ENCODE measurements around the gene OLA1. TPM values are rescaled to one million over a fixed set of nuclear protein-coding genes. Genes with fewer than 3 reads are reported as not detected.

The OLA1 gene
- total RNA-seq, 4 donors from 2014 or later, result 8.5 to 68.2 (median 43.2) TPM

GRCh38 chr2:174177316-174177890, 70.9 kb downstream of the OLA1 start:
- Histone ChIP-seq H3K4me1 (no peaks in the 10 kb centered on the region), H3K27ac (no peak overlapping the region), H3K4me3 (no peak overlapping the region), H3K9me3 (peaks cover 0 to 6% of the 10 kb centered on the region in 2 donors), H3K27me3 (no peaks in the 10 kb centered on the region), H3K36me3 (peaks cover 0 to 3% of the 10 kb centered on the region in 2 donors)
- TF ChIP-seq, protein P1, sequence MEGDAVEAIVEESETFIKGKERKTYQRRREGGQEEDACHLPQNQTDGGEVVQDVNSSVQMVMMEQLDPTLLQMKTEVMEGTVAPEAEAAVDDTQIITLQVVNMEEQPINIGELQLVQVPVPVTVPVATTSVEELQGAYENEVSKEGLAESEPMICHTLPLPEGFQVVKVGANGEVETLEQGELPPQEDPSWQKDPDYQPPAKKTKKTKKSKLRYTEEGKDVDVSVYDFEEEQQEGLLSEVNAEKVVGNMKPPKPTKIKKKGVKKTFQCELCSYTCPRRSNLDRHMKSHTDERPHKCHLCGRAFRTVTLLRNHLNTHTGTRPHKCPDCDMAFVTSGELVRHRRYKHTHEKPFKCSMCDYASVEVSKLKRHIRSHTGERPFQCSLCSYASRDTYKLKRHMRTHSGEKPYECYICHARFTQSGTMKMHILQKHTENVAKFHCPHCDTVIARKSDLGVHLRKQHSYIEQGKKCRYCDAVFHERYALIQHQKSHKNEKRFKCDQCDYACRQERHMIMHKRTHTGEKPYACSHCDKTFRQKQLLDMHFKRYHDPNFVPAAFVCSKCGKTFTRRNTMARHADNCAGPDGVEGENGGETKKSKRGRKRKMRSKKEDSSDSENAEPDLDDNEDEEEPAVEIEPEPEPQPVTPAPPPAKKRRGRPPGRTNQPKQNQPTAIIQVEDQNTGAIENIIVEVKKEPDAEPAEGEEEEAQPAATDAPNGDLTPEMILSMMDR (IDR thresholded peaks at IDR 0.05), result no peak
- intact Hi-C loops (cut with DNase I; ENCODE audit: low total_unique reads), result no loop called here
- no peak for DNase-seq

DNA sequence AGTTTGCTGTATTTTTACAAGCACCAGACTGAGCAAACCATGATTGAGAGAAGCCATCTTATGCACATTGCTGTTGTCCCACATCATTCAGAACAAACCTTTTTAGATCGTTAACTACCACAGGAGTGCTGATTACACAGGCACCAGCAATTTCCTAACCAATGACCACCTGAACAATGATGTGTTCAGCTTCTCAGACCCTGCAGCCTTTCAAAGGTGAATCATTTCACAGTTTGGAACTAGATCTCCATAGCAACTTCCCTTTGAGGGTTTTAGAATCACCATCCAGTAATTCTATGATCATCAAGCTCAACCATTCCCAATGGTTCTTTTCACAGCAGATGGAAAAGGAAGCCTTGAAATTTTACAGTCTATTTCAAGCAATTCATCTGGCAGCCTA, 71.4 kb downstream of the OLA1 start:
- Histone ChIP-seq H3K4me3 (no peak overlapping the region), H3K4me1 (no peaks in the 10 kb centered on the region), H3K36me3 (peaks cover 0 to 3% of the 10 kb centered on the region in 2 donors), H3K9me3 (peaks cover 0 to 6% of the 10 kb centered on the region in 2 donors), H3K27me3 (no peaks in the 10 kb centered on the region), H3K27ac (no peak overlapping the region)
- no peak for DNase-seq
- TF ChIP-seq POLR2A (IDR thresholded peaks at IDR 0.05), result no peak
- TF ChIP-seq, protein P1 (IDR thresholded peaks at IDR 0.05), result no peak
- intact Hi-C loops (cut with DNase I; ENCODE audit: low total_unique reads), result no loop called here

- H3K27ac ChIP-seq, result no peak overlapping the region
- H3K36me3 ChIP-seq, result peaks cover 0 to 3% of the 10 kb centered on the region in 2 donors
- intact Hi-C loops (cut with DNase I; ENCODE audit: low total_unique reads), result no loop called here
- peaks cover 0 to 13% of the 10 kb centered on the region in 2 donors for H3K9me3 ChIP-seq
- H3K4me1 ChIP-seq, result no peaks in the 10 kb centered on the region
- TF ChIP-seq, protein P1 (IDR thresholded peaks at IDR 0.05), result no peak
- TF ChIP-seq POLR2A (IDR thresholded peaks at IDR 0.05), result no peak
- no peak overlapping the region for H3K4me3 ChIP-seq
- no peaks in the 10 kb centered on the region for H3K27me3 ChIP-seq
- DNase-seq, result no peak
Observed at GRCh38 chr2:174174741-174175140, 73.6 kb downstream of the OLA1 start.

DNA sequence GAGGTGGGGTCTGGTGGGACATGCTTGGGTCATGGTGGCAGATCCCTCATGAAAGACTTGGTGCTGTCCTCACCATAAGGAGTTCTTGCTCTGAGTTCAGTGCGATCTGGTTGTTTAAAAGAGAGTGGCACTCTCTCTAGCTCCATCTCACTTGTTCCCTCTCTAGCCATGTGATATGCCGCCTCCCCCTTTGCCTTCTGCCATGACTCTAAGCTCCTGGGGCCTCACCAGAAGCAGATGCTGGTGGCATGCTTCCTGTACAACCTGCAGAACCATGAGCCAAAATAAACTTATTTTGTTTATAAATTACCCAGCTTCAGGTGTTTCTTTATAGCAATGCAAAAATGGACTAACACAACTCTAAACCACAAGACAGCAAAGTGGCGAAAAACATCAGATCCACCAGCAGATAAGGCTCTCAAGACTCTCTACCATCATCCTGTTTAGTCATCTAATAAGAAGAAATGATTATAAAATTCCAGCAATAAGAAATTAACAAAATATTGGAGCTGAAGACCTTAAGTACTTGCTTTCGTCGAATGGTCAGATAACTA, 75.5 kb downstream of the OLA1 start:
- no peak for DNase-seq
- Histone ChIP-seq H3K27ac (no peak overlapping the region), H3K9me3 (peaks cover 0 to 22% of the 10 kb centered on the region in 2 donors), H3K4me3 (no peak overlapping the region), H3K36me3 (peaks cover 0 to 3% of the 10 kb centered on the region in 2 donors), H3K4me1 (no peaks in the 10 kb centered on the region), H3K27me3 (no peaks in the 10 kb centered on the region)
- intact Hi-C loops (cut with DNase I; ENCODE audit: low total_unique reads), result no loop called here
- no peak for TF ChIP-seq POLR2A (IDR thresholded peaks at IDR 0.05)
- TF ChIP-seq, protein P1 (IDR thresholded peaks at IDR 0.05), result no peak

- Histone ChIP-seq H3K4me1 (no peaks in the 10 kb centered on the region), H3K27me3 (no peaks in the 10 kb centered on the region), H3K9me3 (peaks cover 0 to 22% of the 10 kb centered on the region in 2 donors), H3K4me3 (no peak overlapping the region), H3K27ac (no peak overlapping the region), H3K36me3 (peaks cover 0 to 3% of the 10 kb centered on the region in 2 donors)
- DNase-seq, result no peak
- TF ChIP-seq POLR2A (IDR thresholded peaks at IDR 0.05), result no peak
- TF ChIP-seq, protein P1 (IDR thresholded peaks at IDR 0.05), result no peak
- intact Hi-C loops (cut with DNase I; ENCODE audit: low total_unique reads), result no loop called here
Observed at GRCh38 chr2:174171686-174172445, 76.5 kb downstream of the OLA1 start.

All from uterus (tissue), 4 donors.